HG03442 (cell line): ENCODE results near the gene CSTB.
"Not testable (repeated sequence)": the region's sequence is repeated elsewhere in the genome, so short reads cannot be mapped to it uniquely, and the experiment has no call there.

ENCODE experiments used
- ATAC-seq: cut with Tn5 transposase; IDR thresholded peaks from one replicate; pipeline ENCODE4 v1.9.1; 2021; ENCODE audit warnings: mild to moderate bottlenecking, moderate library complexity; ENCODE audit not compliant: unreplicated experiment

The CSTB gene

GRCh38 chr21:43775795-43776430 is at the start of gene CSTB:
Gene CSTB (minus strand): TSS chr21:43776308. CDS start chr21:43776269, 39 bp downstream.
- ATAC-seq, result peak; percentile 54

GRCh38 chr21:43825242-43825935 is 49.3 kb upstream of the CSTB start:
- ATAC-seq, result no peak

- ATAC-seq, result no peak
These were observed 48.5 kb upstream of the CSTB start for GRCh38 chr21:43824333-43825241.

GRCh38 chr21:43822741-43823140 is 46.6 kb upstream of the CSTB start:
- ATAC-seq, result not testable (repeated sequence)

- not testable (repeated sequence) for ATAC-seq
These were observed 46.1 kb upstream of the CSTB start for GRCh38 chr21:43822166-43822565.

GRCh38 chr21:43820466-43820865 is 44.4 kb upstream of the CSTB start:
- ATAC-seq, result no peak

GRCh38 chr21:43819511-43820405 is 43.6 kb upstream of the CSTB start:
- ATAC-seq, result no peak

- no peak for ATAC-seq
These were observed 42.6 kb upstream of the CSTB start for GRCh38 chr21:43818685-43819084.

- no peak for ATAC-seq
These were observed 41.3 kb upstream of the CSTB start for GRCh38 chr21:43817157-43818086.

- no peak for ATAC-seq
These were observed 40.5 kb upstream of the CSTB start for GRCh38 chr21:43816611-43817071.

GRCh38 chr21:43815991-43816390 is 39.9 kb upstream of the CSTB start:
- no peak for ATAC-seq

- no peak for ATAC-seq
These were observed 39.1 kb upstream of the CSTB start for GRCh38 chr21:43815107-43815613.

- no peak for ATAC-seq
These were observed 38.4 kb upstream of the CSTB start for GRCh38 chr21:43814215-43815106.

GRCh38 chr21:43813656-43813980 is 37.5 kb upstream of the CSTB start:
- ATAC-seq, result no peak

- ATAC-seq, result no peak
These were observed 37.0 kb upstream of the CSTB start for GRCh38 chr21:43812957-43813655.

- ATAC-seq, result no peak
These were observed 36.2 kb upstream of the CSTB start for GRCh38 chr21:43812139-43812821.
